HG02840 (cell line): ENCODE data around the gene MMP10.
"Not testable (repeated sequence)": the region's sequence is repeated elsewhere in the genome, so short reads cannot be mapped to it uniquely, and the experiment has no call there.

Source experiments
- ATAC-seq: cut with Tn5 transposase; IDR thresholded peaks from one replicate; pipeline ENCODE4 v1.9.1; 2021; ENCODE audit warnings: mild to moderate bottlenecking, moderate library complexity, moderate number of reproducible peaks; ENCODE audit not compliant: unreplicated experiment, low FRiP score

MMP10 gene

DNA sequence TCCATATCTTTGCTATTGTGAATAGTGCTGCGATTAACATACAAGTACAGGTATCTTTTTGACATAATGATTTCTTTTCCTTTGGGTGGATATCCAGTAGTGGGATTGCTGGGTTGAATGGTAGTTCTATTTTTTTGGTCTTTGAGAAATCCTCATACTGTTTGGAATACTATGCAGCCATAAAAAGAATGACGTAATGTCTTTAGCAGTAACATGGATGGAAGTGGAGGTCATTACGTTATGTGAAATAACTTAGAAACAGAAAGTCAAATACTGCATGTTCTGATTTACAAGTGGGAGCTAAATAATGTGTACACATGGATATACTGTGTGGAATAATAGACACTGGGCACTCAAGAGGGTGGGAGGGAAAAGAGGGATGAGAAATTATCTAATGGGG, 4.0 kb upstream of the MMP10 start:
- no peak for ATAC-seq

- no peak for ATAC-seq
Observed at GRCh38 chr11:102783720-102784119, 3.3 kb upstream of the MMP10 start.

- ATAC-seq, result no peak
Observed at GRCh38 chr11:102783016-102783415, 2.6 kb upstream of the MMP10 start.

DNA sequence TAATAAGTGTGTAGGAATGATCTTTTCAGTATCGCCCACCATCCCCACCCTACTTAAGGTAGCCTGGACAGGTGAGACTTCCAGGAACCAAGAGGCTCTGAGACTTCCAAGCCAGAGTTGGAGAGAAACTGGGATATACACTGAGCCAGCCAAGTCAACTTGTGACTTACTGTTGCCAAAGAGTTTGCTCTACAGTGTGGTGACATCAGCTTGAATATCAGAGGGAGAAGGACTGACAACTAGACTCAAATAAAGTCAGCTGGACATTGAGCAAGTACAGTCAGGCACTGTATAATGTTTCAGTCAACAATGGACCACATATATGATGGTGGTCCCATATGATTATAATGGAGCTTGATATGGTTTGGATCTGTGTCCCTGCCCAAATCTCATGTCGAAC, 1.2 kb upstream of the MMP10 start:
- ATAC-seq, result no peak

DNA sequence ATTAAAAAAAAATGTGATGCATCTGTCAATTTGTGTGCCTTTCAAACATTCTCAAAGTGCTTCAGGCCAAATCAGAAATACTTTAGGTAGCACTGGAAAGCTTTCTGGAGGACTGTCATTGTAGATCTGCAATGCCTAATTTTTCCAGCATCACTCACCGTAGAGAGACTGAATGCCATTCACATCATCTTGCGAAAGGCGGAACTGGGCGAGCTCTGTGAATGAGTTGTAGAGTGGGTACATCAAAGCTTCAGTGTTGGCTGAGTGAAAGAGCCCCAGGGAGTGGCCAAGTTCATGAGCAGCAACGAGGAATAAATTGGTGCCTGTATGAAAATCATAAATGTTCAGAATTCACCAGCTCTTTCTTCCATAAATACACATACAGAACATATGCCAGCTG, 4.0 kb downstream of the MMP10 start:
- no peak for ATAC-seq

DNA sequence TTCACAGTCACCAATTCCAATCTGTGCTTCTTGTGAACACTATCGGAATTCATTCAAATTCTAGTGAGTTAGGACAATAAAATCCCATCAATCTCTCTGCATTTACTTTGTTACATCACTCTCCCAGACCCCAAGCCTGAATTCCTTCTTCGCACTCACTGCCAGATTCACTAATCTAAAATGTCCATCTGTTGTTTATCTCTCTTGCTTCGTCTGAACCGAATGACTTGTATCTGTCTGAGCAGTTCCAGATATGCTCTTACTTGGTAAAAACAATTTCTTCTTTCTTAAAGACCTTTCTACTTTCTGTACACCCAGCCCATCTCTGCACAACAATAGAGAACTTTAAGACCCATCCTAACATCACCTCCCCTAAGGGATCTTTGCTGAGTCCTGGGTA, 7.0 kb downstream of the MMP10 start:
- no peak for ATAC-seq

- ATAC-seq, result no peak
Observed at GRCh38 chr11:102771351-102771750, 9.1 kb downstream of the MMP10 start.

- ATAC-seq, result no peak
Observed at GRCh38 chr11:102770191-102770590, 10.2 kb downstream of the MMP10 start.

DNA sequence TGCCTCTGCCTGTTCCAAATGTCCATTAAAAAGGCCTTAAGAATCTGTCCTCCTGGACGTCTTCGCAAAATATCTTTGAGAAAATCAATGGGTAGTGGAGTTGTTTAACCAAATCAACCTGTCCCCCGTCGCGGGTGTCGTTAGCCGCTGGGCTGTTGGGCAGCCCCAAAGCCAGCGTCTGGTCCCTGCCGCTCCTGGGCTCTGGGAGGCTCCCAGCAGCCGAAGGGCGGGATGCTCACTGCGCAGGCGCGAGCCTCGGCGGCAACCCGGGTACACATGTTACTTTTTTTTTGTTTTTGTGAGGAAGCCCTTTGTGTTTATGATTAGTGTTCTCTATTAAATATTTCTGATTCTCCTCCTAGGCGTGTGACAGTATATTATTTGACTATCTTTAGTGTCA, 12.6 kb downstream of the MMP10 start:
- ATAC-seq, result no peak

- no peak for ATAC-seq
Observed at GRCh38 chr11:102763440-102763839, 17.0 kb downstream of the MMP10 start.

GRCh38 chr11:102762361-102762767, 18.1 kb downstream of the MMP10 start:
- ATAC-seq, result no peak

- ATAC-seq, result no peak
Observed at GRCh38 chr11:102761646-102762238, 18.7 kb downstream of the MMP10 start.

DNA sequence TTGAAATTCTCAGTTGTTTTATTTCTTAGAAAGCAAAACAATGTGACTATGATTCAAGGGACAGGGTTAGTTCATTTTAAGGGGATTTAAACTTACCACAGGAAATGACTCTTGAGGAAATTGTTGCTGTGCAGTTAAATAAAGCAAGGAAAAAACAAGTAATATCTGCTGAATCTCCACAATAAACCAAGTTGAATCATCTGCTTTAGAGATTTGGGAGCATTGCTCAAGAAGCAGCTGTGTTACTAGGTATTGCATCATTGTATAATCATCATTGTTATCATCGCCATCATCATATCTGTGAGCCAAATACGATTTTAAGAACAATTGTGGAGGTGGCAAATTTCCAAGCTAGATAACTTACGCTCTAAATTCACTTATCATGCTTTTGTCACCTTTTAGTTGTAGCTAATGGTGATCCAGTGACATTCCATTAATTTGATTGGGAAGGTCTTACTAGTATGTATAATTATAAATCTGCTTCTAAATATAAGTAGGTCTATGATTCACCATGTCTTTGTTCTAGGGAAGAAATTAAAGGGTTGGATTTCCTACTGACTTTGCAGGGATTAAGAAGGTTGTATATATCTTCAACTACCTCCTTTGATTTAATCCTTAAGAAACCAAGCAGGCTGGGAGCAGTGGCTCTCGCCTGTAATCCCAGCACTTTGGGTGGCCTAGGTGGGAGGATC, 19.9 kb downstream of the MMP10 start:
- no peak for ATAC-seq

GRCh38 chr11:102757823-102758549, 22.4 kb downstream of the MMP10 start:
- no peak for ATAC-seq

DNA sequence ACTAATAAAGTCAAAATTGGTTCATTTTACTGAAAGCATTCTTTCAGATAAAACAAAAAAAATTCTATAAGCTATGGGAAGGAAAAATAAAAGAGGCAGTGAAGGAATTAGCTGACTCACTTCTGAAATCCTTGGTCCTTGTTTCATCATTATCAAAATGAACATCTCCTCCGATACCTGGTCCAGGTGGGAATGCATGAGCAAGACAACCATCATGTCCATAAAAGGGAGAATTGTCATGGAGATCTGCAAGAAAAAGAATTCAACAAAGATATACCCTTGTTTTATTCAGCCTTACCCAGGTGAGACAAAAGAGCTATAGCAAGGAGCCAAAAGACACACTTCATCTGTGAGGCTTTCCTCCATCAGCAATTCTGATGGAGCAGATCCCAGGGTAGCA, 27.2 kb downstream of the MMP10 start:
- ATAC-seq, result no peak

DNA sequence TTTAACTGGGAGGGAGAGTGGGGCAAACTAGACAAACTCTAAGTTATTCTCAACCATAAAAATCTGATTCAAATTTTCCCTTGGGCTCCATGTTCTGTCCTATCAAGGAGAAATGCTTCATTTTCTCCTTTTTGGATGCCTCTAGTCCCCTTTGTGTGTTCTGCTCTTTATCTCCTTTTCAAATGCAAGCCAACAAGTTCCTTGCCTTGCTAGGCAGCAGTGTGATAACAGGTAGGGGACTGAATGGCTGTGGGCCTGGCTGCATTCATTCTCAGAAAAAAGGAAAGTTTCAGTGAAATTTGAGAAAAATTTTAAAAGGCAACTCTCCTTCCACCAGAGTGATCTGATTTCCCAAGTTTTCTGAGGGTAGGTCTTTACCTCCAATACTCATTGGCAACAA, 28.8 kb downstream of the MMP10 start:
- no peak for ATAC-seq

DNA sequence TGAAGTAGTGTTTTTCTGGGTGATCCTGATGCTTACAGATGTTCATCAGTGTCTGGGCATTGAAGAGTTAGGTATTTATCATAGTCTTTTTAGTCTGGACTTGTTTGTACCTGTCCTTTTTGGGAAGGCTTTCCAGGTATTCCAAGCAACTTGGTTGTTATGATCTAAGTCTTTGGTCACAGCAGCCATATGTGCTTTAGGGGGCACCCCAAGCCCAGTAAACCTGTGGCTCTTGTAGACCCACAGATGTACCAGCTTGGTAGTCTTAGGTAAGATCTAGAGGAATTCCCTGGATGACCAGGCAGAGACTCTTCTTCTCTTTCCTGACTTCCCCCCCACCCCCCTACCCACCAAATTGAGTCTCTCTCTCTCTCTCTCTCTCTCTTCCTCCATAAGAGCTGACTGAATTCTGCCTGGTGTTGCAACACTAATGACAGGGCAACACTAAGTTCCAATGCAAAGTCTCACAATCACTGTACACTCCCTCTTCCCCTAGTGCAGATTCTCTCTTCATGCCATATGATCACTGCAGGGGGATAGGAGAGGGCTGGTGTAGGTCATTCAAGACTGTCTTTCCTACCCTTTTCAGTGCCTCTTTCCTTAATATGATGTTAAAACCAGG, 31.2 kb downstream of the MMP10 start:
- ATAC-seq, result no peak

GRCh38 chr11:102746746-102747578, 33.5 kb downstream of the MMP10 start:
- not testable (repeated sequence) for ATAC-seq

GRCh38 chr11:102734650-102735049, 45.8 kb downstream of the MMP10 start:
- ATAC-seq, result no peak

- no peak for ATAC-seq
Observed at GRCh38 chr11:102733232-102733875, 47.1 kb downstream of the MMP10 start.
